ENCODE data around the gene EPDR1.

Gene EPDR1

DNA sequence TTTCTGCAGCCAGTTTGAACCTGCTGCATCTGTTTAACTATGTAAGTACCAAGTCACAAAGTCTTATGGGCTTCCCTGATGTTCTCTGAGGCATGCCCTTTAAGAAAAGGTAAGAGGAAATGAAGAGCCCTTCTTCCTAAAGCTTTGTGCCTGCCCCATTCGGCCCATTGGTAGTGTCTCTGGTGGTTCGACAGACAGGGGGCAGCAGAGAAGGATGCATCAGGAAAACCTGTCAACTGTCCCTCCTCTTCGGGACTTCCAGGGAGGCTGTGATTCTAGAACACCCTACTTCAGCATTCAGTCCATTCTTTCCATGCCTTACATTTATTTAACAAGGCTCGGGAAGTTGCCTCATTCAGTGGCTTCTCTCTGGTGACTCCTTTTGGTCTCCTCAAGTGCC lies 1.9 kb upstream of the EPDR1 start:
- Mint-ChIP-seq H3K4me1 (ENCODE audit: low read depth) (peaks cover 49% of the 10 kb centered on the region), H3K36me3 (ENCODE audit: low read depth) (no peaks in the 10 kb centered on the region), H3K27ac (no peak overlapping the region), H3K9me3 (no peaks in the 10 kb centered on the region), H3K4me3 (no peak overlapping the region), H3K27me3 (peaks cover 62% of the 10 kb centered on the region)
- intact Hi-C loops (cut with micrococcal nuclease): loop anchor here (5.0 to 10.0 kb wide), 4 partner anchors 69 to 416 kb away; no protein-coding TSS in a partner anchor

DNA sequence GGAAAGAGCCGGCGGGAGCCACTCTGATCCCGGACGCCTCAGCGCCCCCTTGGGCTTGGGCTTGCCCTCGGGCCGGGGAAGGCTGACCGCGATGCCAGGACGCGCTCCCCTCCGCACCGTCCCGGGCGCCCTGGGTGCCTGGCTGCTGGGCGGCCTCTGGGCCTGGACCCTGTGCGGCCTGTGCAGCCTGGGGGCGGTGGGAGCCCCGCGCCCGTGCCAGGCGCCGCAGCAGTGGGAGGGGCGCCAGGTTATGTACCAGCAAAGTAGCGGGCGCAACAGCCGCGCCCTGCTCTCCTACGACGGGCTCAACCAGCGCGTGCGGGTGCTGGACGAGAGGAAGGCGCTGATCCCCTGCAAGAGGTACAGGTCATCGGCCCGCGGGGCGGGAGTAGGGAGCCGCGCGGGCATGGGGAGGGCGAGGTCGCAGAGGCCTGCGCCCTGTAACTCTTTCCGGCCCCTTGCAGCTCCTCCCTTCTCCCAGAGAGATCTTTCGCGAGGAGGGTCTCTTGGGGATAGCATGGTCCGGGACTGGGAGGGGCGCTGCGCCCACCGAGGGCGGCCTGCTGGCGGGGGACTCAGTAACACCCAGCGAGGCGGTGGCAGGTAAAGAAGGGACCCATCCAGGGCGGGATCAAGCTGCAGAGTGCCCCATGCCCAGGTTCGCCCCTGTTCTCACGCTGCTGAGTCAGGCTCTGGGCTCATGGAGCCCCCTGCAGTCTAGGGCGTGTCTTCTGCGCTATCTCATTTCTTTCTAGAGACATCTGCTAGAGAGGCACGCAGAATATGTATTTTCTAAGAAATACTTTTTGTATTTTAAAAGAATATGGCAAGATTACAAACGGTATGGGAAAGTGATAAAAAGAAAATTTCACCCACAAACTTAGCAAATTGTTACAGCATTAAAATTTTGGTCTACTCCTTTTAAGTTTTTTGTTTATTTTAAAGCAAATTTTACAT lies 687 bp downstream of the EPDR1 start:
- intact Hi-C loops (cut with micrococcal nuclease): no loop called here
- Mint-ChIP-seq H3K4me1 (ENCODE audit: low read depth) (peaks cover 31% of the 10 kb centered on the region), H3K4me3 (peak overlapping the region; percentile 82), H3K36me3 (ENCODE audit: low read depth) (no peaks in the 10 kb centered on the region), H3K27ac (peak overlapping the region; percentile 78), H3K9me3 (peaks cover 8% of the 10 kb centered on the region), H3K27me3 (peaks cover 52% of the 10 kb centered on the region)

DNA sequence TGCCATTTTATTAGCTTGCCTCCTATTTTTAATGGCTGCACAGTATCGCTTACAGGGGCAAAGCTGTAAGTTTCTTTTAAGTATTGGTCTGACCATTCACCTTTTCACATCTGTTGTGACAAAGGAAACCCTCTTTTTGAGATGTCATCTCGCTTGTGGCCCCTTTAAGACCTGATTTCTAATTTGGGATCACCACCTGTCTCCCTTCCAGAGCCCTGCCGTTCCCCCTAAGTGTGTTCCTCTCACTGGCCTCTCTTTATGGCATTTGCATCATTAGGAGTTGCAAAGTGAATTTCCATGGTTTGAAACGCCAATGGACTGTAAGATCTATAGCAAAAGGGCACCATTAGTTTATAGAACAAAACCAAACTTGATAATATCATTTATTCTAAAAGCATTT lies 1.4 kb downstream of the EPDR1 start:
- Mint-ChIP-seq H3K27me3 (peaks cover 45% of the 10 kb centered on the region), H3K4me3 (no peak overlapping the region), H3K9me3 (peaks cover 8% of the 10 kb centered on the region), H3K27ac (no peak overlapping the region), H3K36me3 (ENCODE audit: low read depth) (no peaks in the 10 kb centered on the region), H3K4me1 (ENCODE audit: low read depth) (peaks cover 25% of the 10 kb centered on the region)
- intact Hi-C loops (cut with micrococcal nuclease): no loop called here

DNA sequence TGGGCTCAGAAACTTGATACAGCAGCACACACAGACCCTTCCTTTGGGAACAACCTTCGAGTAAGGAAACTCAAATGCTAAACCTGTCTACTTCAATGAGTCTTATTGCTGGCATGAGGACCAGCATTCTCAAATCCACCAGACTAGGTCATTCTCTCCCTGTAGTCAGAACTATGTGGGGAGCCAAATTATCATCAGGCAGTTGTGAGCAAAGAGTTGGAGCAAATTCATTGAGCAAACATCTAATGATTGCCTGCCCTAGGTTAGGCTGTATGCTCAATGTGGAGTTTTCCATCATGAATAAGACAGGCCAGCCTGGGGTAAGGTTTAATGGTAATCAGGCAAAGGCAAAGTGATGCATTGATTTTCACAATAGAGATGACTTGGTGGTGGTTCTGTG lies 3.6 kb downstream of the EPDR1 start:
- H3K27me3 Mint-ChIP-seq: peaks cover 23% of the 10 kb centered on the region
- peaks cover 17% of the 10 kb centered on the region for H3K4me1 Mint-ChIP-seq (ENCODE audit: low read depth)
- peaks cover 8% of the 10 kb centered on the region for H3K9me3 Mint-ChIP-seq
- H3K4me3 Mint-ChIP-seq: no peak overlapping the region
- no peaks in the 10 kb centered on the region for H3K36me3 Mint-ChIP-seq (ENCODE audit: low read depth)
- H3K27ac Mint-ChIP-seq: no peak overlapping the region
- intact Hi-C loops (cut with micrococcal nuclease): no loop called here

DNA sequence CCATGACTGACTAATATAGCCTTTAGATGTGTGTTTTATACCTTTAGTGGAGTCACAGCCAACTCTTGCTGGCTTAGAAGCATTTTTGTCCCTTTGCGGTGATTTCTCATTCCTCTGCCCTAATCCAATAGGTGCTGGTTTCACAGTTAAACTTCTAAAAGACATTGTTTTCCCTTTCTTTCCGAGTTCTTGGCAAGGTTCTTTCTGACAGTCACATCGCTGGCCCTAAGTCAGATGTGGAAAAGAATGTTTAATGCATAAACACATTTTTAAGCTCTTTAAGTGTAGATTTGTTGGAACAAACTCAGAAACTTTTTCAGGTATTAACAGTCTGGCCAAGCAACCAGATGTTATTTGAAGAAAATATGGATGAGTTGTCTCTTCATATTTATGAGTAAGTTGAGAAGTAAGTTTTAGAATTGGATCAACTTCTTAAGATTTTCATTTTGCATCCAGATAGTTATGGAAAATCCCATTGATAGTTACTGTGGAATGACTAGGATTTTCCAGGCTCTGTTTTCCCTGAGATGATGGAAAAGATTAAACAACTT lies 4.1 kb downstream of the EPDR1 start:
- no peak overlapping the region for H3K4me3 Mint-ChIP-seq
- H3K4me1 Mint-ChIP-seq (ENCODE audit: low read depth): peaks cover 17% of the 10 kb centered on the region
- no peaks in the 10 kb centered on the region for H3K36me3 Mint-ChIP-seq (ENCODE audit: low read depth)
- H3K9me3 Mint-ChIP-seq: peaks cover 8% of the 10 kb centered on the region
- intact Hi-C loops (cut with micrococcal nuclease): no loop called here
- H3K27me3 Mint-ChIP-seq: peaks cover 18% of the 10 kb centered on the region
- H3K27ac Mint-ChIP-seq: no peak overlapping the region

DNA sequence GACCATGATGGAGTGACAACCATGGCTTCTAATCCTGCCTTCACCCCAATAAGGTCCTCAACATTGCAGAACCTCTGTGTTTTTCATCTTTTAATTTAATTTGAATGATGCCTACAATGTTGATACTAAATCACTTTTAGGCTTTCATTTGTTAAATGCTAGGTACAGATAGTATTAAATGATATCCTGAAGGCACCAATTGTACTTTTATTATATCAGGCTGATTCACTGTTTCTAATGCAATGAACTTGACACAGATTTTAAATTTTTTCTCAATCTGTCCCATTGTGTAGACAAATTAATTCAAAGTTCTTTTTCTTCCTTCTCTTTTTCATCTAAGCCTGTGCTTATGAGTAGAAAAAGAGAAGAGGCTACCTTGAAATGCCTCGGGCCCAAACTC lies 5.2 kb downstream of the EPDR1 start:
- Mint-ChIP-seq H3K4me3 (no peak overlapping the region), H3K27me3 (peaks cover 8% of the 10 kb centered on the region), H3K9me3 (peaks cover 8% of the 10 kb centered on the region), H3K36me3 (ENCODE audit: low read depth) (no peaks in the 10 kb centered on the region), H3K4me1 (ENCODE audit: low read depth) (peaks cover 9% of the 10 kb centered on the region), H3K27ac (no peak overlapping the region)
- intact Hi-C loops (cut with micrococcal nuclease): no loop called here

DNA sequence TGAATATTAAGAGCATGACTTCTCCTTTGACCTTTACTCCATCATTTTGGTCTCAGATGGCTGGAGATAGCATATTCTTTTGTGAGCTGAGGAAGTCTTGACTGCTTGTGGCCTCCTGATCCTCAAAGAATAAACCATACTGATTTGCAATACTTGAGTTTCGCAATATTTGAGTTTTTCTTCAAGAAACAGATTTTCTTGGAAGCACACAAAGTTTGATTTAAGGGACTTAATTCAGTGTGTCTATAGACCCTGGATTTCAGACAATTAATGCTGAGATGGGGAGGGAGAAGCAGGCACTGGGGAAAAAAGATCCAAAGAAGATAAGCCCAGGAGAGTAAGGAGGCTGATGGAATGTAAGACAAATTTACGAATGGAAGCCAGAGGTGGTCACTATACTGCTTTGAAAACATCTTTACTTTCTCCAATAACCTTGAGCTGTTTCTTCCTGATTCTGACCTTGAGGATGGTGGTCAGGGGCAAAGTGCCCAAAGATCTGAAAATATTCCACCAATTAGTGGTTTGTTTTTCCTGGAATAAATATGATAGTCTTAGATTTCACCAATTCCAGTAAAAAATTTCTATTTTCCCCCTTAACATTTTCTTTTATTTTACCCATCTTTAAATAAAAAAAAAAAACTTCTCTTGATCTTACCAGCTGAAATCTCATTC lies 7.5 kb downstream of the EPDR1 start:
- H3K4me1 Mint-ChIP-seq (ENCODE audit: low read depth): peaks cover 5% of the 10 kb centered on the region
- H3K27ac Mint-ChIP-seq: no peak overlapping the region
- H3K4me3 Mint-ChIP-seq: no peak overlapping the region
- no peaks in the 10 kb centered on the region for H3K27me3 Mint-ChIP-seq
- intact Hi-C loops (cut with micrococcal nuclease): no loop called here
- peaks cover 8% of the 10 kb centered on the region for H3K9me3 Mint-ChIP-seq
- H3K36me3 Mint-ChIP-seq (ENCODE audit: low read depth): no peaks in the 10 kb centered on the region

DNA sequence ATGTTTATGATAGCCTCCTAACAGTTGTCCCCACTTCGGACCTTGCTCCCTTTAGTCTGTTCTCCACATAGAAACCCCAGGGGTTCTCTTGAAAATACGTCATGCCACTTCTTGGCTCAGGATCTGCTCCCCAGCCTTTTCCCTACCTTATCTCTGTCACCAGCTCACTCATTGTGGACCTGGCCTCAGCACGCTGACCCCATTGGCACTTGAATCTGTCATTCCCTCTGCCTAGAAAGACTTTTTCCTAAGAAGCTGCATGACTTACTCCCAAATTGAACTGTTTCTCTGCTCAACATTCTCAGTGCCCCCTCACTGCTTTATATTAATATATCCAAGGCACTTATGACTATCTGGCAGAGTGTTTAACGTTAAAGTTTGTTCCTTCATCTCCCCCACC lies 8.4 kb downstream of the EPDR1 start:
- intact Hi-C loops (cut with micrococcal nuclease): no loop called here
- H3K27ac Mint-ChIP-seq: no peak overlapping the region
- peaks cover 5% of the 10 kb centered on the region for H3K4me1 Mint-ChIP-seq (ENCODE audit: low read depth)
- no peak overlapping the region for H3K4me3 Mint-ChIP-seq
- H3K27me3 Mint-ChIP-seq: no peaks in the 10 kb centered on the region
- H3K9me3 Mint-ChIP-seq: peaks cover 8% of the 10 kb centered on the region
- H3K36me3 Mint-ChIP-seq (ENCODE audit: low read depth): no peaks in the 10 kb centered on the region

DNA sequence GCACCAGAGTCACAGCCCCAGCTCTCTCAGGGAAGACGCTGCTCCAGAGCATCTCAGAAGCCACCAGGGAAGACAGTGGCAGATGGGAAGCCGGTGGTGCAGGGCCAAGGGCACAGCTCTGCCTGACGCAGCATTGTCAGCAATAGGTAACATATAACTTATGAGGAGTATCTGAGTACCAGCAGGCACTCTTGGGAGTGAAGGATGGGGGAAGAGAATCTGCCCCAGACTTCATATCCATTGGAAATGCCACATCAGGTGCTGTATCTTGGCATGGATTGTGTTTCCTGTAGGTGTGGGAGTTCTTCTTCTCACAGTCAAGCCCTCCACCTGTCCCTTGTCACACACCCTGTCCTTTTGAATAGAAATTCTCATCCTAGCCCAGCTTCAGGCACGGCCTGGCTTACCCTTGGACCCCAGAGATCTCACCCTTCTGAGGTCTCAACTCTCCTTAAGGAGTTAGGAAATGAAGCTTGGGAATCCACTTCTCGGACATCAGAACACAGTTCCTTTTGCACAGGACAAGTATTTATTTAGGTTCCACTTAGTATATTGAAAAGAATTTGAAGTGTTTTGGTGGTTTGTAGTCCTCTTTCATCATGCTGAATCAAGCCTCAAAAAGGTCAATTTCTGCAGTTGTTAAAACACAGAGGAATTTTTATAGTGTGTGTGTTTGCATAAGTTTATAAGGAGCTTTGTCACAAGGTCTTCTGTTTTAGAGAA lies 9.9 kb downstream of the EPDR1 start:
- peaks cover 5% of the 10 kb centered on the region for H3K4me1 Mint-ChIP-seq (ENCODE audit: low read depth)
- H3K27ac Mint-ChIP-seq: no peak overlapping the region
- H3K9me3 Mint-ChIP-seq: peaks cover under 1% of the 10 kb centered on the region
- intact Hi-C loops (cut with micrococcal nuclease): no loop called here
- no peak overlapping the region for H3K4me3 Mint-ChIP-seq
- H3K27me3 Mint-ChIP-seq: no peaks in the 10 kb centered on the region
- no peaks in the 10 kb centered on the region for H3K36me3 Mint-ChIP-seq (ENCODE audit: low read depth)

DNA sequence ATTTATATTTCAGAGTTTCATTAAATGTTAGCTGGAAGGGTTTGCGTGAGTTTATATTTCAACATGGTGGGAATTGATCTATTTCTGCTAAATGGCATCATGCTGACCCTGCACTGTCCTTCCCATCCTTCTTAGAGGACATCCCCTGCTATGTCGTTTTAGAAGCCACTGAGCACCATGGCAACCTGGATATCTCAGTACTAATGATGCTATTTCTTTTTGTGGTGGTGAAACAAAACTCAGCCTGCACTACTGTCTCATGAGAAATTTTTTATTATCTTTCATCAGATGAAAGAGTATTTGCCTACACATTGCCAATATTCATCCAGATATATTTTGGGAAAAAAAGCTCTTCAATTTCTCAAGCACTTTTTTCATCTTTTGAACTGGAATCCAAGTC lies 12.1 kb downstream of the EPDR1 start:
- H3K27me3 Mint-ChIP-seq: no peaks in the 10 kb centered on the region
- H3K4me3 Mint-ChIP-seq: no peak overlapping the region
- no peaks in the 10 kb centered on the region for H3K36me3 Mint-ChIP-seq (ENCODE audit: low read depth)
- H3K4me1 Mint-ChIP-seq (ENCODE audit: low read depth): peaks cover 5% of the 10 kb centered on the region
- no peak overlapping the region for H3K27ac Mint-ChIP-seq
- H3K9me3 Mint-ChIP-seq: peaks cover 11% of the 10 kb centered on the region
- intact Hi-C loops (cut with micrococcal nuclease): no loop called here

DNA sequence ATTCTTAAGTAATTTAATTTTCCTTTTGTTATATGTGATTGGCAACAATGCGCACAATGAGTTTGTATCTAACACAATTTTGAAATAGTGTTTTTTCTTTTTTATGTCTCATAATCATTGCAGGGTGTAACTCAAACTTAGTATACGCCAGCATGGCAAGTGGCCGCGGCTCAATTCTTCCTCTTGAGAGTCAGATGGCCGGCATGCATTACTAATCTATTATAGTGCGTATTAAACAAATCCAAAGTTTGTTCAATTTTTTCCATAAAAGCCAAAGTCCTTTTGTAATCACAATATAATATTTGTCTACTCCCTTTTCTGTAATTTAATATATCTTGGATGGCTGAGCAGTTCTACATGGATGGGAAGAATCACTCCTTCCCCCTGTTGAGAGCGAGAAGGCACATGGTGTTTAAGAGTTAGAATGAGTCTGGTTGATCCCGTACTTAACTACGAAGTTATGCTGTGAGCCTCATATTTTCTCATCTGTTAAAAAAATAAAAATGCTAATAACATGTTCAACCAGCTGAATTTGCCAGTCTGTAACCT lies 12.7 kb downstream of the EPDR1 start:
- Mint-ChIP-seq H3K27ac (no peak overlapping the region), H3K27me3 (no peaks in the 10 kb centered on the region), H3K36me3 (ENCODE audit: low read depth) (no peaks in the 10 kb centered on the region), H3K9me3 (peaks cover 11% of the 10 kb centered on the region), H3K4me3 (no peak overlapping the region), H3K4me1 (ENCODE audit: low read depth) (peaks cover 5% of the 10 kb centered on the region)
- intact Hi-C loops (cut with micrococcal nuclease): no loop called here

DNA sequence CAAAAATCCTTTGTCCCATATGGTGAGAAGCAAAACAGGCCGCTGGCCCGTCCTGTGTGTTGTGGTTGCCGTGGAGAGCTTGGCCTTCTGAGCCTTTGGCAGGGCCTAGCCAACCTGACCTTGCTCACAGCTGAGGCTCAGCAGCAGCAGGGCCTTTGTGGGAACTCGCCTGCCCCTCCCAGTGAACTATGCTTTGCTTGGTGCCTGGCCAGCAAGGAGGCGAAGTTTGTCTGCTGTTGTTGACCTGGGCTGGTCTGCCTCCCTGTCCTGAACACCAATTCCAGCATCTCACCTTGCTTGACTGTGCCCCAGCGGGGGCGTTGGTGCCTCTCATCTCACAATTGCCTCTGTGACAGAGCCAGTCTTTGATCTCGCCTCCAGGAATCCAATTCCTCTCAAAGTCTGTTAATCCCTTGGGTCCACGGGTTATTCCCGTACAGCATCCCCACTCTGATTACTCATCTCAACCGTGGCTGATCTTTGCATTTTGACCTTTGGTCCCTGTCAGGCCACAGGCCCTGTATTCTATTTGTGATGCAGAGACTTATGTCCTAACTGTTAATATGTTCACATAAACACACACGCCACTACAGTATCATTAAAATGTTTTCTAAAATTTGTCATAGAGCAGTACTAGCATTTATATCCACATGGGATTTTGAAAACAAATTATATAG lies 22.6 kb downstream of the EPDR1 start:
- Mint-ChIP-seq H3K9me3 (no peaks in the 10 kb centered on the region), H3K4me3 (no peak overlapping the region), H3K36me3 (ENCODE audit: low read depth) (no peaks in the 10 kb centered on the region), H3K27ac (no peak overlapping the region), H3K27me3 (no peaks in the 10 kb centered on the region), H3K4me1 (ENCODE audit: low read depth) (no peaks in the 10 kb centered on the region)
- intact Hi-C loops (cut with micrococcal nuclease): no loop called here

Measured in dendritic cell treated with granulocyte-macrophage colony-stimulating factor and Interleukin-4, amounts not matched to agents 40 ng/mL and 50 ng/mL, for 4 days (primary cell).